ENCODE results near the gene DCAF5.
A peak's percentile ranks its signal among the peaks of the same experiment; 100 is the strongest.

DCAF5 gene

GRCh38 chr14:69142101-69142500 lies 10.8 kb downstream of the DCAF5 start:
- DNase-seq: no peak

GRCh38 chr14:69141550-69141949 lies 11.4 kb downstream of the DCAF5 start:
- DNase-seq: no peak

DNA sequence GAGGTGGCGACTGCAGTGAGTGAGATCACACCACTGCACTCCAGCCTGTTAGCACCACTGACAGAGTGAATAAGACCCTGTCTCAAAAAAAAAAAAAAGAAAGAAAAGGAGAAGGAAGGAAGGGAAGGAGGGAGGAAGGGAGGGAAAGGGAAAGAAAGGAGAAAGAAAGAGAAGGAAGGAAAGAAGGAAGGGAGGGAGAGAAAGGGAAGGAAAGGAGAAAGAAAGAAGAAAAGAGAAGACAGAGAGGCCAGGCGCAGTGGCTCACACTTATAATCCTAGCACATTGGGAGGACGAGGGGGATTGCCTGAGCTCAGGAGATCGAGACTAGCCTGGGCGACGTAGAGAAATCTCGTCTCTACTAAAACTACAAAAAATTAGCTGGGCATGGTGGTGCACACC lies 13.2 kb downstream of the DCAF5 start:
- DNase-seq: no peak

GRCh38 chr14:69137843-69138535 lies 14.9 kb downstream of the DCAF5 start:
- DNase-seq: no peak

DNA sequence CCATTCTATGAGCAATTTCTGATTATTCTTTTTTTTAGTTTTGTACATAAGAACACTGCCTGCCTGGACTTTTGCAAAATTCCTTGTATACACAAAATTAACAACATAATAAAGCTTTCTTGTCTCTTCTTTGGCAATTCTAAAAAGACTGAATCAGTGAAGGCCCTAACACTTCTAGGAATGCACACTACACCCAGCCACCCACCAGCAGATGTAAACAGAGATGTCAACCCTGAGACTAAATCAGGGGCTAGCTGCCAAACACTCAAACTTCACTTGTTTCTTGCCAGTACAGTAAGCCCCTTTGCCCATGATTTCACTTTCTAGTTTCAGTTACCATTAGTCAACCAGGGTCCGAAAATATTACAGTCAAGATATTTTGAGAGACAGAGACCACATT lies 15.5 kb downstream of the DCAF5 start:
- no peak for DNase-seq

DNA sequence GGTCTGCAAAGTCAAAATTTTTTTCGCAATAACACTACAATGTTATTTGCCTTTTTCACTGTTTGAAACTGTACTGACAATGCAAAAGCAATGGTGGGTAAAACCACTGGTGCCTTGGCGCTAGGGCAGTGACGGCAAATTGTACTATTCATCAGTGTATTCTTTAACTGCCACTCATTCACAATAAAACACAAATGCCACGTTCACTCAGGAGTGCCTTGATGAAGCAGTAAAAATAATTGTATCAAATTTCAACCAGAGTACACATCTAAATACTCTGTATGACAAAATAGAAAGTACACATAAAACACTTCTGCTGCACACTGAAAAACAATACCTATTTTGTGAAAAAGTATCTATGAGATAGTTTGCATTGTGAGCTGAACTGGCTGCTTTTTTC lies 17.8 kb downstream of the DCAF5 start:
- DNase-seq: no peak

DNA sequence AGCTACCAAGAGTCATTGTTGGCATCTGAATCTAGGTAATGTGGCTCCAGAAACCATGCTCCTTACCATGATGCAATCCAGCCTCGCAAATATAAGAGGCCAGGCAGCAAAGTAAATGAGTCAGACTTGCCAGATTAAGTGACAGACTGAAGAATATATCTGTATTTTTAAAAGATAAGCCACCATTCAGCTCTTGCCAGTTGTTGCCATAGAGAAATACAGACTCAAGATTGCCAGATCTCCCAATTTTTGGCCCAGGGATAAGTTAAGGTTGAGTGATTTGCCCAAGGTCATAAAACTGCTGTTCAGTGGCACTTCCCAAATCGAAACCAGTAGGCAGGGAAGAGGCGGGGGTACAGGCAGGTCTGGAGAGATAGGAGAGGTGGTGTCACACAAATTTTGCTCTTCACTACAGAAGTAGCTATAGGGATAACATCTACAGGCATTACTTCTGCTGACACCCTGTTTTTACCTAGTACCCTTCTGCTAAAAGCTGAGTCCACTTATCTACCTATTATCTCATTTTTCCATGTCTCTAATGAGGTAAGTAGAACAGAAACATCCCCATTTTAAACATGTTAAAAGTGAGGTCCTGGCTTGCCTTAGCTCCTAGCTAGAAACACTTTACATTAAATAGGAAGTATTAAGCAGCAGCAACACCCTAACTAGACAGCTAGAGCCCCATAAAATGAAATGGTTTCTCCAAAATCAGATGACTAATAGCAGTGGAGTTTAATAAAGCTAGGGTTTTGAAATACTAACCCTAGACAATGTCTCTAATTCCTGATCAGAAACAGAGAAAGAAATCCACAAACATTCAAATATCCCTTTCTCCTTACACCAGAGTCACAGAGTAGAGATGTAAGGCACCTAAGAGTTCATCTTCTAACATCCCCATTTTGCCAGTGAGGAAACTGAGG lies 19.5 kb downstream of the DCAF5 start:
- no peak for DNase-seq

DNA sequence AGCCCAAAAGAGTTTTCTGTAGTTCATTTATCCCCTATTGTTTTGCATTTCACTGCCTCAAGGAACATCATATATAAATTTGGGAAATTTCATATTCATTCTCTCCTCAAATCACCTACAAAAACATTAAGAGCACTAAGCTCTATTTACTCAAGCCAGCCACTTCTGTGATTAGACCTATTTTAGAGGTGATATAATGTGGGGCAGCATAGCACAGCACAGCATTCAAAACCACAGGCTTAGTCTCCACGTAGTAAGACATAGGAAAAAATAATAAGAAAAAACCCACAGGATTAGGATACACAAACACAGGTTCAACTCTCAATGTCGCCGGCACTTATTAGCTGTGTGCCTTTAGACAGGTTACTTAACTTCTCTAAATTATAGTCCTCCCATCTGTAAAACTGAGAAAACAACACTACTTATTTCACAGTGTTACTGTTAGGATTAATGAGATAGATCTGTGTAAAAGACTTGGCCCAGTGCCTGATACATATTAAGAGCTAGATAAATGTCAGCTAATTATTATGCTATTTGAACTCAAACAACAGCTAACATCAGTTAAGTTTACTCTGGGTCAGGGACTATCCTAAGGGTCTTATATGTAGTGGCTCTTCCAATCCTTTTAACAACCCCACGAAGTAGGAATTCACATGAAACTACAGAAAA lies 20.3 kb downstream of the DCAF5 start:
- DNase-seq: no peak

DNA sequence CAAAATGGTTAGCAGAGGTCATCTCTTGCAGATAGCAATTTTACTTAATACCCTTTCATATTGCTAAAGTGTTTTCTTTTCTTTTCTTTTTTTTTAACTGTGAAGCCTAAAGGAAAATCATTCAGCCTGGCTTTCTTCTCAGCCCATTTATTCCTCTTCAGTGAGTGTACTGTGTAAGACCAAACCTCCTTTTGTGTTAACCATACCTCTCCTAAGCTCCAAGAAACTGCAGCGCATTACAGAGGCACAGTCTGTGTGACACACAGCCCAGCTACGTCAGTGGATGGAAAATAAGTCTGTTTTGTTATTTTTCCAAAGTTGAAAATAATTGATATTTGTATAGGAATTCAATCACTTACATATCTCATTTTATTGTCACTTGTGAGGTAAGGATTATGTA lies 21.7 kb downstream of the DCAF5 start:
- DNase-seq: no peak

GRCh38 chr14:69129264-69129880 lies 23.5 kb downstream of the DCAF5 start:
- peak; percentile 64 for DNase-seq

DNA sequence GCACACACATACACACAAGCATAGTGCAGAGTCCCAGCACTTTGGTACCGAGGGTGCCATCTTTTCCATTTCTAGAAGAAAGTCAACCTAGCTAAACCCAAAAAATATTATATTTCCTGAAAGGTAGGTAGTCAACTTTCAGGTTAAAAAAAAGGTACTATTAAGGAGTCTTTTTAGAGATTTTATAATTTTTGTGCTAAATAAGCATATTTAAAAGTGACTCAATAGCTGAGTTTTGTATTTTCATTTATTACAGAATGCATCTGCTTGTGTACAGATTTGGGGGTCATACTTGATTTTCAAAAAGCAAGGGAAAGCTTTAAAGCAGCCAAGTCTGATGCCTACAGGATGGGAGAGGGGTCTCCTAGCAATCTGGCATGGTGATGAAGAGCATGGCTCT lies 34.6 kb downstream of the DCAF5 start:
- no peak for DNase-seq

- DNase-seq: no peak
These were observed 35.7 kb downstream of the DCAF5 start for GRCh38 chr14:69117020-69117767.

- no peak for DNase-seq
These were observed 37.3 kb downstream of the DCAF5 start for GRCh38 chr14:69115407-69116185.

GRCh38 chr14:69114763-69115162 lies 38.2 kb downstream of the DCAF5 start:
- no peak for DNase-seq

DNA sequence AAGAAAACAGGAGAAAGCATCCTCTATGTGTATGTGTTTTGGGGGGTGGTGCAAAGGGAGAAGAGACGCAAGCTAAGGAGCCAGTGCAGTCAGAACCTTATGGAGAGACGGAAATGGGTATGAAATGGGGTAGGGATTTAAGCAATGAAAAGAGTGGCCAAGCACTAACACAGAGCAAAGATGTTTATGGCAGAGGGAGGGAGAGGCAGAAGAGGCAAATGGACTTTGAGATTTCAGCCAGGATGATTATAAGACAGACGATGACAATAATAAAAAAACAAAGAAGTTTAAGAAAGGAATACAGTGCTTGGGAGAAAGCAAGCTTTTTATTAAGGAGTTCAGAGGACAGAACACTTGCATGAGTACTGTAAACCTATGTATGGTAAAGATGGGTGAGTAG lies 44.6 kb downstream of the DCAF5 start:
- DNase-seq: no peak

- peak; percentile 37 for DNase-seq
These were observed 45.4 kb downstream of the DCAF5 start for GRCh38 chr14:69107407-69108003.

GRCh38 chr14:69106451-69106850 lies 46.5 kb downstream of the DCAF5 start:
- DNase-seq: no peak

- DNase-seq: no peak
These were observed 47.6 kb downstream of the DCAF5 start for GRCh38 chr14:69105326-69105725.

DNA sequence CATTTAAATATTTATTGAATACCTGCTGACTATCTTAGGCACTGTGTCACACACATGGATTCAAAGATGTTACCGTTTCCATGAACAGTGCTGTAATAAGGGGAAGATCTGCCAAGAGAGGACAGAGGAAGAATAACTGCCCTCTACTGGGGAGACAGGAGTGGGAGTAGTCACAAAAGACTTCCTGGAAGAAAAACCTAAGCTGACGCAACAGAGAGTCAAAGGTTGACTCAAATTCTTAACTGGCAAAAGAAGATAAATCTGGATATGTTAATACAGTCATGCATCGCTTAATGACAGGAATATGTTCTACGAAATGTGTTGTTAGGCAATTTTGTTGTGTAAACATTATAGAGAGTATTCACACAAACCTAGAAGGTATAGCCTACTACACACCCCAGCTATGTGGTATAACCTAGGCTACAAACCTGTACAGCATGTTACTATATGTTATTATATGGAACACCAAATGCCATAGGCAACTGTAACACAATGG lies 51.5 kb downstream of the DCAF5 start:
- no peak for DNase-seq

GRCh38 chr14:69097974-69098373 lies 54.9 kb downstream of the DCAF5 start:
- DNase-seq: no peak
